ENCODE data around the gene DTX1.

DNA sequence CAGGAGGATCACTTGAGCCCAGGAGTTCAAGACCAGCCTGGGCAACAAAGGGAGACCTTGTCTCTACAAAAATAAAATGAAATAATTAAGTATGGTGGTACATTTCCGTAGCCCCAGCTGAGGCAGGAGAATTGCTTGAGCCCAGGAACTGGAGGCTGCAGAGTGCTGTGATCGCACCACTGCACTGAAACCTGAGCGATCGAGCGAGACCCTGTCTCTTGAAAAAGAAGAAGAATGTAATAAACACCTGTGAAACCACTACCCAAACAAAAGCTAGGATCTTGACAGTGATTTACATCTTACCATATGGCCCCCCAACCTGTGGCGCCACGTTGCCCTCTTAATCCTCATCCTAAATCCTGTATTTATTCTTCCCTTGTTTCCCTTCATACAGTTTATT lies 5.7 kb upstream of the DTX1 start:
- TF ChIP-seq, protein P1, sequence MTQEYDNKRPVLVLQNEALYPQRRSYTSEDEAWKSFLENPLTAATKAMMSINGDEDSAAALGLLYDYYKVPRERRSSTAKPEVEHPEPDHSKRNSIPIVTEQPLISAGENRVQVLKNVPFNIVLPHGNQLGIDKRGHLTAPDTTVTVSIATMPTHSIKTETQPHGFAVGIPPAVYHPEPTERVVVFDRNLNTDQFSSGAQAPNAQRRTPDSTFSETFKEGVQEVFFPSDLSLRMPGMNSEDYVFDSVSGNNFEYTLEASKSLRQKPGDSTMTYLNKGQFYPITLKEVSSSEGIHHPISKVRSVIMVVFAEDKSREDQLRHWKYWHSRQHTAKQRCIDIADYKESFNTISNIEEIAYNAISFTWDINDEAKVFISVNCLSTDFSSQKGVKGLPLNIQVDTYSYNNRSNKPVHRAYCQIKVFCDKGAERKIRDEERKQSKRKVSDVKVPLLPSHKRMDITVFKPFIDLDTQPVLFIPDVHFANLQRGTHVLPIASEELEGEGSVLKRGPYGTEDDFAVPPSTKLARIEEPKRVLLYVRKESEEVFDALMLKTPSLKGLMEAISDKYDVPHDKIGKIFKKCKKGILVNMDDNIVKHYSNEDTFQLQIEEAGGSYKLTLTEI (CRISPR knock-in tag; conservative IDR thresholded peaks at IDR 0.05) = no peak
- no peak for TF ChIP-seq ZKSCAN5 (CRISPR knock-in tag; IDR thresholded peaks at IDR 0.05)
- TF ChIP-seq, protein P2, sequence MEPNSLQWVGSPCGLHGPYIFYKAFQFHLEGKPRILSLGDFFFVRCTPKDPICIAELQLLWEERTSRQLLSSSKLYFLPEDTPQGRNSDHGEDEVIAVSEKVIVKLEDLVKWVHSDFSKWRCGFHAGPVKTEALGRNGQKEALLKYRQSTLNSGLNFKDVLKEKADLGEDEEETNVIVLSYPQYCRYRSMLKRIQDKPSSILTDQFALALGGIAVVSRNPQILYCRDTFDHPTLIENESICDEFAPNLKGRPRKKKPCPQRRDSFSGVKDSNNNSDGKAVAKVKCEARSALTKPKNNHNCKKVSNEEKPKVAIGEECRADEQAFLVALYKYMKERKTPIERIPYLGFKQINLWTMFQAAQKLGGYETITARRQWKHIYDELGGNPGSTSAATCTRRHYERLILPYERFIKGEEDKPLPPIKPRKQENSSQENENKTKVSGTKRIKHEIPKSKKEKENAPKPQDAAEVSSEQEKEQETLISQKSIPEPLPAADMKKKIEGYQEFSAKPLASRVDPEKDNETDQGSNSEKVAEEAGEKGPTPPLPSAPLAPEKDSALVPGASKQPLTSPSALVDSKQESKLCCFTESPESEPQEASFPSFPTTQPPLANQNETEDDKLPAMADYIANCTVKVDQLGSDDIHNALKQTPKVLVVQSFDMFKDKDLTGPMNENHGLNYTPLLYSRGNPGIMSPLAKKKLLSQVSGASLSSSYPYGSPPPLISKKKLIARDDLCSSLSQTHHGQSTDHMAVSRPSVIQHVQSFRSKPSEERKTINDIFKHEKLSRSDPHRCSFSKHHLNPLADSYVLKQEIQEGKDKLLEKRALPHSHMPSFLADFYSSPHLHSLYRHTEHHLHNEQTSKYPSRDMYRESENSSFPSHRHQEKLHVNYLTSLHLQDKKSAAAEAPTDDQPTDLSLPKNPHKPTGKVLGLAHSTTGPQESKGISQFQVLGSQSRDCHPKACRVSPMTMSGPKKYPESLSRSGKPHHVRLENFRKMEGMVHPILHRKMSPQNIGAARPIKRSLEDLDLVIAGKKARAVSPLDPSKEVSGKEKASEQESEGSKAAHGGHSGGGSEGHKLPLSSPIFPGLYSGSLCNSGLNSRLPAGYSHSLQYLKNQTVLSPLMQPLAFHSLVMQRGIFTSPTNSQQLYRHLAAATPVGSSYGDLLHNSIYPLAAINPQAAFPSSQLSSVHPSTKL (CRISPR knock-in tag; IDR thresholded peaks at IDR 0.05) = no peak
- TF ChIP-seq, protein P3, sequence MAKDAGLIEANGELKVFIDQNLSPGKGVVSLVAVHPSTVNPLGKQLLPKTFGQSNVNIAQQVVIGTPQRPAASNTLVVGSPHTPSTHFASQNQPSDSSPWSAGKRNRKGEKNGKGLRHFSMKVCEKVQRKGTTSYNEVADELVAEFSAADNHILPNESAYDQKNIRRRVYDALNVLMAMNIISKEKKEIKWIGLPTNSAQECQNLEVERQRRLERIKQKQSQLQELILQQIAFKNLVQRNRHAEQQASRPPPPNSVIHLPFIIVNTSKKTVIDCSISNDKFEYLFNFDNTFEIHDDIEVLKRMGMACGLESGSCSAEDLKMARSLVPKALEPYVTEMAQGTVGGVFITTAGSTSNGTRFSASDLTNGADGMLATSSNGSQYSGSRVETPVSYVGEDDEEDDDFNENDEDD (CRISPR knock-in tag; IDR thresholded peaks at IDR 0.05; ENCODE audit: borderline replicate concordance) = no peak
- TF ChIP-seq, protein P4, sequence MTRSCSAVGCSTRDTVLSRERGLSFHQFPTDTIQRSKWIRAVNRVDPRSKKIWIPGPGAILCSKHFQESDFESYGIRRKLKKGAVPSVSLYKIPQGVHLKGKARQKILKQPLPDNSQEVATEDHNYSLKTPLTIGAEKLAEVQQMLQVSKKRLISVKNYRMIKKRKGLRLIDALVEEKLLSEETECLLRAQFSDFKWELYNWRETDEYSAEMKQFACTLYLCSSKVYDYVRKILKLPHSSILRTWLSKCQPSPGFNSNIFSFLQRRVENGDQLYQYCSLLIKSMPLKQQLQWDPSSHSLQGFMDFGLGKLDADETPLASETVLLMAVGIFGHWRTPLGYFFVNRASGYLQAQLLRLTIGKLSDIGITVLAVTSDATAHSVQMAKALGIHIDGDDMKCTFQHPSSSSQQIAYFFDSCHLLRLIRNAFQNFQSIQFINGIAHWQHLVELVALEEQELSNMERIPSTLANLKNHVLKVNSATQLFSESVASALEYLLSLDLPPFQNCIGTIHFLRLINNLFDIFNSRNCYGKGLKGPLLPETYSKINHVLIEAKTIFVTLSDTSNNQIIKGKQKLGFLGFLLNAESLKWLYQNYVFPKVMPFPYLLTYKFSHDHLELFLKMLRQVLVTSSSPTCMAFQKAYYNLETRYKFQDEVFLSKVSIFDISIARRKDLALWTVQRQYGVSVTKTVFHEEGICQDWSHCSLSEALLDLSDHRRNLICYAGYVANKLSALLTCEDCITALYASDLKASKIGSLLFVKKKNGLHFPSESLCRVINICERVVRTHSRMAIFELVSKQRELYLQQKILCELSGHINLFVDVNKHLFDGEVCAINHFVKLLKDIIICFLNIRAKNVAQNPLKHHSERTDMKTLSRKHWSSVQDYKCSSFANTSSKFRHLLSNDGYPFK (CRISPR knock-in tag; IDR thresholded peaks at IDR 0.05; ENCODE audit: borderline replicate concordance) = no peak
- no peak for TF ChIP-seq TSC22D2 (CRISPR knock-in tag; IDR thresholded peaks at IDR 0.05; ENCODE audit: borderline replicate concordance)
- TF ChIP-seq, protein P5, sequence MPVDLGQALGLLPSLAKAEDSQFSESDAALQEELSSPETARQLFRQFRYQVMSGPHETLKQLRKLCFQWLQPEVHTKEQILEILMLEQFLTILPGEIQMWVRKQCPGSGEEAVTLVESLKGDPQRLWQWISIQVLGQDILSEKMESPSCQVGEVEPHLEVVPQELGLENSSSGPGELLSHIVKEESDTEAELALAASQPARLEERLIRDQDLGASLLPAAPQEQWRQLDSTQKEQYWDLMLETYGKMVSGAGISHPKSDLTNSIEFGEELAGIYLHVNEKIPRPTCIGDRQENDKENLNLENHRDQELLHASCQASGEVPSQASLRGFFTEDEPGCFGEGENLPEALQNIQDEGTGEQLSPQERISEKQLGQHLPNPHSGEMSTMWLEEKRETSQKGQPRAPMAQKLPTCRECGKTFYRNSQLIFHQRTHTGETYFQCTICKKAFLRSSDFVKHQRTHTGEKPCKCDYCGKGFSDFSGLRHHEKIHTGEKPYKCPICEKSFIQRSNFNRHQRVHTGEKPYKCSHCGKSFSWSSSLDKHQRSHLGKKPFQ (CRISPR knock-in tag; IDR thresholded peaks at IDR 0.05; ENCODE audit: insufficient replicate concordance) = no peak
- no peak for TF ChIP-seq CEBPB (IDR thresholded peaks at IDR 0.05; ENCODE audit: borderline replicate concordance, low read depth, low read length)
- no peak for TF ChIP-seq MAFK (conservative IDR thresholded peaks at IDR 0.05 in 1 of 2, IDR thresholded peaks at IDR 0.05 in 1 of 2; ENCODE audit: low read length in 2 of 2)
- TF ChIP-seq, protein P6, sequence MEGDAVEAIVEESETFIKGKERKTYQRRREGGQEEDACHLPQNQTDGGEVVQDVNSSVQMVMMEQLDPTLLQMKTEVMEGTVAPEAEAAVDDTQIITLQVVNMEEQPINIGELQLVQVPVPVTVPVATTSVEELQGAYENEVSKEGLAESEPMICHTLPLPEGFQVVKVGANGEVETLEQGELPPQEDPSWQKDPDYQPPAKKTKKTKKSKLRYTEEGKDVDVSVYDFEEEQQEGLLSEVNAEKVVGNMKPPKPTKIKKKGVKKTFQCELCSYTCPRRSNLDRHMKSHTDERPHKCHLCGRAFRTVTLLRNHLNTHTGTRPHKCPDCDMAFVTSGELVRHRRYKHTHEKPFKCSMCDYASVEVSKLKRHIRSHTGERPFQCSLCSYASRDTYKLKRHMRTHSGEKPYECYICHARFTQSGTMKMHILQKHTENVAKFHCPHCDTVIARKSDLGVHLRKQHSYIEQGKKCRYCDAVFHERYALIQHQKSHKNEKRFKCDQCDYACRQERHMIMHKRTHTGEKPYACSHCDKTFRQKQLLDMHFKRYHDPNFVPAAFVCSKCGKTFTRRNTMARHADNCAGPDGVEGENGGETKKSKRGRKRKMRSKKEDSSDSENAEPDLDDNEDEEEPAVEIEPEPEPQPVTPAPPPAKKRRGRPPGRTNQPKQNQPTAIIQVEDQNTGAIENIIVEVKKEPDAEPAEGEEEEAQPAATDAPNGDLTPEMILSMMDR (CRISPR knock-in tag; IDR thresholded peaks at IDR 0.05) = no peak
- TF ChIP-seq HDAC6 (IDR thresholded peaks at IDR 0.05; ENCODE audit: low read depth, low read length) = no peak
- TF ChIP-seq POLR2A (IDR thresholded peaks at IDR 0.05; ENCODE audit: insufficient read depth in 1 of 2, low read depth in 2 of 2, low read length in 2 of 2) = no peak

All from HepG2 (cell line).